ENCODE data around the gene AKNA.

AKNA gene

DNA sequence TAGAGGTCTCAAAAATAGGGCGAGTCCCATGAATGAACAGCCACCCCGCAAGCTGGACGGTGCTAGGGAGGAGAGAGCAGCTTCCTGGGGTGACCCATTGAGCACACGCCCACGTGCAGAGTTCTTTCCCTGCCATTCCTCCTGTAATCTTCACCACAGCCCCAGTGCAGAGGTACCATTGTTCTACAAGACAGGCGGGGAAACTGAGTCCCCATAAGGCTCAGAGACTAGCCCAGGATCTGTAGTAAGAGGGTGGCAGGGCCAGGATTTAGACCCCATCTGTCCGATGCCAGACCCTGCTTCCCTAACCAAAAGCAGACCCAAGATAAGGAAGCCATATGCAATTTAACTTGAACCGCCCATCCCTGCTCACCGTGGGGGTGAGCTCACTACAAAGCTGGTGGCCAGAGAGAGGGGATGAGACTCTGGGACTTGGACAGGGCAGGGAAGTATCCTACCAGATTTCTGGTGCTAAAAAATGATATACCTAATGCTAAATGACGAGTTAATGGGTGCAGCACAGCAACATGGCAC lies 101.6 kb downstream of the AKNA start:
- Histone ChIP-seq H3K36me3 (ENCODE audit: control insufficient read depth, insufficient read depth, low read length) (0 out of 2 replicates have a peak, but pooled peaks cover 3% of the 10 kb centered on the region), H3K27me3 (ENCODE audit: control insufficient read depth, insufficient read depth, low read length) (no peaks in the 10 kb centered on the region), H3K4me1 (ENCODE audit: control insufficient read depth, insufficient read depth, low read length) (peaks cover 9% of the 10 kb centered on the region), H3K9ac (ENCODE audit: low read depth, low read length) (no peak overlapping the region), H3K27ac (ENCODE audit: low read depth, low read length) (no peak overlapping the region), H3K9me3 (ENCODE audit: control insufficient read depth, insufficient read depth, low read length) (no peaks in the 10 kb centered on the region), H3K4me3 (ENCODE audit: low read depth, low read length) (no peak overlapping the region)

DNA sequence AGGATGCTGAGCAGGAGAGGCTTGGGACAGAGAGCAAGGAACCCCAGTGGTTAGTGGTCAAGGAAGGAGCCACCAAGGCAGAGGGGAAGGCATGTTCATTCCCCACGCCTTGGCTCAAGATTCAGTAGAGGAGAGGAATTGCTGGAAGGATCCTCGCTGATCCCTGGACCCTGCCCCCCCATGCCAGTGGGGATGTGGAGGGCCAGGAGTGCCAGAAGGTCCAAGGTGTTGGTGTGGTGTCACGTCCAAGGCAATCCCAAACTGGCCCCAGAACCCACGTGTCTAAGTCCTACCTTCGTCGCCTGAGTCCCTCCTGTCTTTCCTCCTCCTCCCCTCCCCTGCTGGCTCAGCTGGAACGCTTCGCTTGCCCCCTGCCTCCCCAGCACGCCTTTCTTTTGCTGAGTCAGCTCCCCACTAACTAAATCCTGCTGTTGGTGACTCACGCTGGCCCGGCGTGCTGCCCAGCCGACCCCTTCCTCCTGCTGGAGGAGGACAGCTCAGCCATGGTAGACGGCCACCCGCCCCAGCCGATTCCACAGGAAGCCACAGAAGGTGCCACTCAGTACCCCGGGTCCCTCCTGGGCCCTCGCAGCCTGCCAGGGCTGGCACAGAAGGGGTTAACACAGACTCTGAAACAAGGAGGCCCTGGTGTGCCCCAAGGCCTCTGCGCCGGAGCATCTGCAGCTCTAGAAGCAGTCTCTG lies 102.5 kb downstream of the AKNA start:
- Histone ChIP-seq H3K9ac (ENCODE audit: low read depth, low read length) (no peak overlapping the region), H3K27me3 (ENCODE audit: control insufficient read depth, insufficient read depth, low read length) (no peaks in the 10 kb centered on the region), H3K4me3 (ENCODE audit: low read depth, low read length) (no peak overlapping the region), H3K36me3 (ENCODE audit: control insufficient read depth, insufficient read depth, low read length) (0 out of 2 replicates have a peak, but pooled peaks cover 3% of the 10 kb centered on the region), H3K27ac (ENCODE audit: low read depth, low read length) (peak overlapping the region; percentile 16), H3K9me3 (ENCODE audit: control insufficient read depth, insufficient read depth, low read length) (no peaks in the 10 kb centered on the region), H3K4me1 (ENCODE audit: control insufficient read depth, insufficient read depth, low read length) (peaks cover 9% of the 10 kb centered on the region)

DNA sequence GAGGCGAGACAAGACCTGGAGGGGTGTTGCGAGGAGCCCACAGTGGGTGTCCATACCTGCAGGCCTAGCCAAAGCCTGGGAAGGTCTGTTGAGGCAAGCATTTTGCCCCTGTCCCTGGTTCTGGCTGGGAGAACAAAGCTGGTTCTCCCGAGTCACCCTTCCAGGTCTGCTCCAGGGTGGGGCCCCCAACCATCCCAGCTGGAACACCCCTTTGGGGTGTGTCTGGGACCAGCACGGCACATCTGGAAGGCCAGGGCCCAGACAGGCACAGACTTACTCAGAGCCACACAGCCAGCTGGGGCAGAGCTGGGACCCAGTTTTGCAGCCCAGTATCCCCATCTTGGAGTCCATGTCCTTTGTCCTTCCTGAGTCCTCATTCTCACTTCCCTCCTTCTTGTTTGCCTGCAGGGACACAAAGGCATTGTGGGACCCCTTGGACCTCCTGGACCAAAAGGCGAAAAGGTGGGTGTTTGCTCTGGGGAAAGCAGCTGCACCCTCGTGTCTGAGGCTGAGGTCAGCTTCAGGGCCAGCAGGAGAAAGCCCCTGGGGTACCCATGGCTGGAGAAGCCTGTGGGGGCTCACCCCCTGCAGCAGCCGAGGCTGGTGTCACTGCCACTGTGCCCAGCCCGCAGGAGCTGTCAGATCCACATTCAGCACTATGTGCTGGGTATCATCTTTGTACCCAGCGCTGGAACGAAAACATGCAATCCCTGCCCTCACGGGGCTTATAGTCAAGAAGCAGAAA lies 103.3 kb downstream of the AKNA start:
- no peaks in the 10 kb centered on the region for H3K9me3 ChIP-seq (ENCODE audit: control insufficient read depth, insufficient read depth, low read length)
- no peak overlapping the region for H3K4me3 ChIP-seq (ENCODE audit: low read depth, low read length)
- 0 out of 2 replicates have a peak, but pooled peaks cover 3% of the 10 kb centered on the region for H3K36me3 ChIP-seq (ENCODE audit: control insufficient read depth, insufficient read depth, low read length)
- H3K9ac ChIP-seq (ENCODE audit: low read depth, low read length), result no peak overlapping the region
- H3K27ac ChIP-seq (ENCODE audit: low read depth, low read length), result no peak overlapping the region
- H3K4me1 ChIP-seq (ENCODE audit: control insufficient read depth, insufficient read depth, low read length), result peaks cover 9% of the 10 kb centered on the region
- H3K27me3 ChIP-seq (ENCODE audit: control insufficient read depth, insufficient read depth, low read length), result no peaks in the 10 kb centered on the region
